Muscle of arm (tissue), 12 donors: ENCODE results near the gene CHI3L2. TPM values are rescaled to one million over a fixed set of nuclear protein-coding genes. Genes with fewer than 3 reads are reported as not detected.

Source experiments
- DNase-seq: peaks from one replicate; pipeline ENCODE4 v3.0.0-alpha.2; 2013
- polyA plus RNA-seq, 12 donors: library from polyadenylated mRNA; unstranded; fragments of 120-200 nt; gene quantifications; one replicate each; pipeline ENCODE4 v1.2.1, GENCODE V29; 2013; ENCODE audit not compliant: insufficient read length in 12 of 12

CHI3L2 gene
- polyA plus RNA-seq, 12 donors: 0.22 to 4.3 (median 0.83) TPM; not detected in 8

- no peak for DNase-seq
These were observed 19.8 kb downstream of the CHI3L2 start for GRCh38 chr1:111247125-111247838.

GRCh38 chr1:111249960-111250359, 22.4 kb downstream of the CHI3L2 start:
- no peak for DNase-seq

GRCh38 chr1:111251570-111251969, 24.1 kb downstream of the CHI3L2 start:
- no peak for DNase-seq

- no peak for DNase-seq
These were observed 25.3 kb downstream of the CHI3L2 start for GRCh38 chr1:111252786-111253185.

- DNase-seq: no peak
These were observed 26.4 kb downstream of the CHI3L2 start for GRCh38 chr1:111253876-111254275.

GRCh38 chr1:111256988-111257658, 29.6 kb downstream of the CHI3L2 start:
- DNase-seq: no peak

- DNase-seq: no peak
These were observed 40.4 kb downstream of the CHI3L2 start for GRCh38 chr1:111267801-111268508.

- DNase-seq: no peak
These were observed 42.4 kb downstream of the CHI3L2 start for GRCh38 chr1:111269825-111270406.

GRCh38 chr1:111270771-111271463, 43.4 kb downstream of the CHI3L2 start:
- DNase-seq: no peak

GRCh38 chr1:111271464-111271801, 43.9 kb downstream of the CHI3L2 start:
- no peak for DNase-seq

- DNase-seq: no peak
These were observed 44.6 kb downstream of the CHI3L2 start for GRCh38 chr1:111272081-111272480.

- DNase-seq: no peak
These were observed 47.1 kb downstream of the CHI3L2 start for GRCh38 chr1:111274653-111275052.

- DNase-seq: peak; percentile 4
These were observed 47.6 kb downstream of the CHI3L2 start for GRCh38 chr1:111275079-111275478.

GRCh38 chr1:111275780-111276433, 48.4 kb downstream of the CHI3L2 start:
- DNase-seq: no peak

- no peak for DNase-seq
These were observed 51.6 kb downstream of the CHI3L2 start for GRCh38 chr1:111279144-111279543.

GRCh38 chr1:111280267-111280666, 52.8 kb downstream of the CHI3L2 start:
- no peak for DNase-seq

GRCh38 chr1:111281411-111281810, 53.9 kb downstream of the CHI3L2 start:
- no peak for DNase-seq

GRCh38 chr1:111283838-111284237, 56.3 kb downstream of the CHI3L2 start:
- DNase-seq: no peak

- no peak for DNase-seq
These were observed 58.4 kb downstream of the CHI3L2 start for GRCh38 chr1:111285879-111286278.

- DNase-seq: no peak
These were observed 59.4 kb downstream of the CHI3L2 start for GRCh38 chr1:111286912-111287311.

- DNase-seq: no peak
These were observed 61.9 kb downstream of the CHI3L2 start for GRCh38 chr1:111289371-111289770.
